Measurements from ENCODE around the gene RELN.

Gene RELN

GRCh38 chr7:103859709-103860108, 129.7 kb downstream of the RELN start:
- Histone ChIP-seq H3K4me3 (no peak overlapping the region), H3K27ac (no peak overlapping the region), H3K9me3 (no peaks in the 10 kb centered on the region), H3K4me2 (no peak overlapping the region), H3K4me1 (no peaks in the 10 kb centered on the region), H4K20me1 (no peaks in the 10 kb centered on the region), H3K9ac (no peak overlapping the region), H3K36me3 (no peaks in the 10 kb centered on the region), H3K27me3 (no peaks in the 10 kb centered on the region)
- TF ChIP-seq Cebpa-rat (IDR thresholded peaks at IDR 0.05) = no peak

GRCh38 chr7:103857435-103857834, 132.0 kb downstream of the RELN start:
- TF ChIP-seq Cebpa-rat (IDR thresholded peaks at IDR 0.05) = no peak
- H3K9ac ChIP-seq = no peak overlapping the region
- H3K4me2 ChIP-seq = no peak overlapping the region
- H3K36me3 ChIP-seq = no peaks in the 10 kb centered on the region
- no peak overlapping the region for H3K4me3 ChIP-seq
- H4K20me1 ChIP-seq = no peaks in the 10 kb centered on the region
- no peak overlapping the region for H3K27ac ChIP-seq
- no peaks in the 10 kb centered on the region for H3K27me3 ChIP-seq
- H3K9me3 ChIP-seq = no peaks in the 10 kb centered on the region
- H3K4me1 ChIP-seq = no peaks in the 10 kb centered on the region

GRCh38 chr7:103856929-103857328, 132.5 kb downstream of the RELN start:
- Histone ChIP-seq H3K4me1 (no peaks in the 10 kb centered on the region), H3K9me3 (no peaks in the 10 kb centered on the region), H3K4me3 (no peak overlapping the region), H3K9ac (no peak overlapping the region), H3K27me3 (no peaks in the 10 kb centered on the region), H3K4me2 (no peak overlapping the region), H3K36me3 (no peaks in the 10 kb centered on the region), H3K27ac (no peak overlapping the region), H4K20me1 (no peaks in the 10 kb centered on the region)
- TF ChIP-seq Cebpa-rat (IDR thresholded peaks at IDR 0.05) = no peak

- H4K20me1 ChIP-seq = no peaks in the 10 kb centered on the region
- H3K27ac ChIP-seq = no peak overlapping the region
- no peaks in the 10 kb centered on the region for H3K4me1 ChIP-seq
- H3K4me3 ChIP-seq = no peak overlapping the region
- no peaks in the 10 kb centered on the region for H3K27me3 ChIP-seq
- no peak for TF ChIP-seq Cebpa-rat (IDR thresholded peaks at IDR 0.05)
- H3K36me3 ChIP-seq = no peaks in the 10 kb centered on the region
- H3K9me3 ChIP-seq = no peaks in the 10 kb centered on the region
- no peak overlapping the region for H3K4me2 ChIP-seq
- H3K9ac ChIP-seq = no peak overlapping the region
Observed at GRCh38 chr7:103855671-103856070, 133.8 kb downstream of the RELN start.

- Histone ChIP-seq H3K4me3 (no peak overlapping the region), H3K9ac (no peak overlapping the region), H4K20me1 (no peaks in the 10 kb centered on the region), H3K27ac (no peak overlapping the region), H3K36me3 (no peaks in the 10 kb centered on the region), H3K9me3 (no peaks in the 10 kb centered on the region), H3K4me2 (no peak overlapping the region), H3K4me1 (no peaks in the 10 kb centered on the region), H3K27me3 (no peaks in the 10 kb centered on the region)
- no peak for TF ChIP-seq Cebpa-rat (IDR thresholded peaks at IDR 0.05)
Observed at GRCh38 chr7:103854611-103855010, 134.8 kb downstream of the RELN start.

GRCh38 chr7:103851357-103851756, 138.1 kb downstream of the RELN start:
- H3K9ac ChIP-seq = no peak overlapping the region
- no peaks in the 10 kb centered on the region for H3K9me3 ChIP-seq
- no peak overlapping the region for H3K27ac ChIP-seq
- no peak overlapping the region for H3K4me3 ChIP-seq
- no peak overlapping the region for H3K4me2 ChIP-seq
- no peaks in the 10 kb centered on the region for H3K36me3 ChIP-seq
- TF ChIP-seq Cebpa-rat (IDR thresholded peaks at IDR 0.05) = no peak
- no peaks in the 10 kb centered on the region for H4K20me1 ChIP-seq
- no peaks in the 10 kb centered on the region for H3K4me1 ChIP-seq
- H3K27me3 ChIP-seq = no peaks in the 10 kb centered on the region

- Histone ChIP-seq H3K4me3 (no peak overlapping the region), H3K36me3 (no peaks in the 10 kb centered on the region), H4K20me1 (no peaks in the 10 kb centered on the region), H3K9ac (no peak overlapping the region), H3K9me3 (no peaks in the 10 kb centered on the region), H3K27me3 (no peaks in the 10 kb centered on the region), H3K27ac (no peak overlapping the region), H3K4me2 (no peak overlapping the region), H3K4me1 (0 out of 2 replicates have a peak, but pooled peaks cover 4% of the 10 kb centered on the region)
- no peak for TF ChIP-seq Cebpa-rat (IDR thresholded peaks at IDR 0.05)
Observed at GRCh38 chr7:103843689-103844480, 145.6 kb downstream of the RELN start.

- no peaks in the 10 kb centered on the region for H3K36me3 ChIP-seq
- no peak for TF ChIP-seq Cebpa-rat (IDR thresholded peaks at IDR 0.05)
- no peaks in the 10 kb centered on the region for H3K9me3 ChIP-seq
- no peak overlapping the region for H3K4me2 ChIP-seq
- no peak overlapping the region for H3K4me3 ChIP-seq
- H3K4me1 ChIP-seq = no peaks in the 10 kb centered on the region
- H3K9ac ChIP-seq = no peak overlapping the region
- H3K27ac ChIP-seq = no peak overlapping the region
- no peaks in the 10 kb centered on the region for H3K27me3 ChIP-seq
- H4K20me1 ChIP-seq = no peaks in the 10 kb centered on the region
Observed at GRCh38 chr7:103833401-103833800, 156.1 kb downstream of the RELN start.

- H3K4me2 ChIP-seq = no peak overlapping the region
- no peaks in the 10 kb centered on the region for H3K9me3 ChIP-seq
- no peak overlapping the region for H3K9ac ChIP-seq
- no peaks in the 10 kb centered on the region for H3K36me3 ChIP-seq
- H4K20me1 ChIP-seq = no peaks in the 10 kb centered on the region
- no peak for TF ChIP-seq Cebpa-rat (IDR thresholded peaks at IDR 0.05)
- H3K4me1 ChIP-seq = no peaks in the 10 kb centered on the region
- no peak overlapping the region for H3K27ac ChIP-seq
- no peaks in the 10 kb centered on the region for H3K27me3 ChIP-seq
- no peak overlapping the region for H3K4me3 ChIP-seq
Observed at GRCh38 chr7:103832438-103832837, 157.0 kb downstream of the RELN start.

- H4K20me1 ChIP-seq = no peaks in the 10 kb centered on the region
- H3K9ac ChIP-seq = no peak overlapping the region
- H3K4me2 ChIP-seq = no peak overlapping the region
- TF ChIP-seq Cebpa-rat (IDR thresholded peaks at IDR 0.05) = no peak
- no peaks in the 10 kb centered on the region for H3K36me3 ChIP-seq
- no peak overlapping the region for H3K4me3 ChIP-seq
- H3K27ac ChIP-seq = no peak overlapping the region
- no peaks in the 10 kb centered on the region for H3K9me3 ChIP-seq
- no peaks in the 10 kb centered on the region for H3K27me3 ChIP-seq
- H3K4me1 ChIP-seq = no peaks in the 10 kb centered on the region
Observed at GRCh38 chr7:103824251-103824650, 165.2 kb downstream of the RELN start.

GRCh38 chr7:103823084-103823483, 166.4 kb downstream of the RELN start:
- Histone ChIP-seq H3K36me3 (no peaks in the 10 kb centered on the region), H3K27me3 (no peaks in the 10 kb centered on the region), H3K4me2 (no peak overlapping the region), H3K9me3 (no peaks in the 10 kb centered on the region), H3K4me1 (no peaks in the 10 kb centered on the region), H4K20me1 (no peaks in the 10 kb centered on the region), H3K4me3 (no peak overlapping the region), H3K27ac (no peak overlapping the region), H3K9ac (no peak overlapping the region)
- TF ChIP-seq Cebpa-rat (IDR thresholded peaks at IDR 0.05) = no peak

Measured in BLaER1 (cell line).